ENCODE results near the gene KAT2B. TPM values are rescaled to one million over a fixed set of nuclear protein-coding genes. Genes with fewer than 3 reads are reported as not detected.

The KAT2B gene
- total and polyA plus RNA-seq, 2 of the 8 experiments (the other 6 are each of a cell fraction or from before 2014, with no cell fraction given): 0.24 to 0.91 TPM

DNA sequence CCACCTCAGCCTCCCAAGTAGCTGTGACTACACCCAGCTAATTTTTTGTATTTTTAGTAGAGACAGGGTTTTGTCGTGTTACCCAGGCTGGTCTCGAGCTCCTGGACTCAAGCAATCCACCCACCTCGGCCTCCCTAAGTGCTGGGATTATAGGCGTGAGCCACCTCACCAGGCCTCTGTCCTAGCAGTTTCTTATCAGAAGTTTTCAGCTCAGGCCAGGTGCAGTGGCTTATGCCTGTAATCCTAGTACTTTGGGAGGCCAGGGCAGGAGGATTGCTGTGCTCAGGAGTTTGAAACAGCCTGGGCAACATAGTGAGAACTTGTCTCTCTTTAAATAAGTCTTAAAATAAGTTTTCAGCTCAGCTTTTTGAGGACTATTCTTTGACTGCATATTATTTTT, 97.4 kb downstream of the KAT2B start:
- Histone ChIP-seq H3K4me1 (replicated peaks in 1 of 4; ENCODE audit: control insufficient read depth in 3 of 4, insufficient read depth in 4 of 4, low read length in 3 of 4) (no peaks in the 10 kb centered on the region; a peak in 1 of 7 replicates), H3K14ac (ENCODE audit: insufficient read length) (no peak overlapping the region), H2BK120ac (replicated peaks; ENCODE audit: low read depth, low read length) (no peak overlapping the region), H3K56ac (replicated peaks; ENCODE audit: insufficient read length, low read depth, low read length) (no peak overlapping the region), H2BK5ac (ENCODE audit: low read depth, low read length) (no peak overlapping the region), H3K79me1 (ENCODE audit: low read depth, low read length) (no peaks in the 10 kb centered on the region), H4K5ac (ENCODE audit: insufficient read length, low read depth, low read length) (no peak overlapping the region), H2BK20ac (ENCODE audit: low read length) (no peak overlapping the region), H3K23ac (ENCODE audit: insufficient read length) (no peak overlapping the region), H2BK12ac (ENCODE audit: low read depth, low read length) (no peak overlapping the region), H2AK5ac (ENCODE audit: low read depth, low read length) (no peak overlapping the region), H3K27me3 (replicated peaks in 1 of 4; ENCODE audit: control insufficient read depth in 3 of 4, extremely low read depth in 1 of 4, insufficient read depth in 3 of 4, low read length in 3 of 4) (no peaks in the 10 kb centered on the region), H4K91ac (replicated peaks; ENCODE audit: insufficient read length, low read length) (no peak overlapping the region), H3K23me2 (ENCODE audit: low read depth, low read length) (0 out of 2 replicates have a peak, but pooled peaks cover 2% of the 10 kb centered on the region), H3K36me3 (ENCODE audit: control insufficient read depth in 2 of 4, insufficient read depth in 4 of 4, low read length in 3 of 4) (no peaks in the 10 kb centered on the region), H3K27ac (ENCODE audit: low read depth, low read length) (no peak overlapping the region), H3K4me2 (ENCODE audit: insufficient read depth in 1 of 2, low read depth in 2 of 2, low read length in 2 of 2) (no peak overlapping the region), H3K79me2 (ENCODE audit: control insufficient read depth in 1 of 2, insufficient read depth in 2 of 2, low read length in 2 of 2) (no peaks in the 10 kb centered on the region), H2BK15ac (ENCODE audit: low read length) (no peak overlapping the region), H2AFZ (ENCODE audit: low read length) (no peak overlapping the region), H3K18ac (ENCODE audit: extremely low read depth, low read length) (no peak overlapping the region), H3K9me3 (ENCODE audit: insufficient read depth in 2 of 2, low read depth in 1 of 2, low read length in 1 of 2) (no peaks in the 10 kb centered on the region), H3K4me3 (ENCODE audit: extremely low read depth in 1 of 4, insufficient read depth in 2 of 4, low read depth in 3 of 4, low read length in 4 of 4) (no peak overlapping the region), H4K8ac (ENCODE audit: extremely low read depth, insufficient read depth, low read length) (no peak overlapping the region), H4K20me1 (replicated peaks in 1 of 2; ENCODE audit: control insufficient read depth in 1 of 2, insufficient read depth in 2 of 2, low read length in 2 of 2) (no peaks in the 10 kb centered on the region), H3K4ac (replicated peaks; ENCODE audit: insufficient read length, low read depth, low read length) (no peak overlapping the region), H3K9ac (replicated peaks in 1 of 4; ENCODE audit: extremely low read depth in 1 of 4, low read depth in 3 of 4, low read length in 3 of 4) (no peak overlapping the region)
- TF ChIP-seq, protein P1, sequence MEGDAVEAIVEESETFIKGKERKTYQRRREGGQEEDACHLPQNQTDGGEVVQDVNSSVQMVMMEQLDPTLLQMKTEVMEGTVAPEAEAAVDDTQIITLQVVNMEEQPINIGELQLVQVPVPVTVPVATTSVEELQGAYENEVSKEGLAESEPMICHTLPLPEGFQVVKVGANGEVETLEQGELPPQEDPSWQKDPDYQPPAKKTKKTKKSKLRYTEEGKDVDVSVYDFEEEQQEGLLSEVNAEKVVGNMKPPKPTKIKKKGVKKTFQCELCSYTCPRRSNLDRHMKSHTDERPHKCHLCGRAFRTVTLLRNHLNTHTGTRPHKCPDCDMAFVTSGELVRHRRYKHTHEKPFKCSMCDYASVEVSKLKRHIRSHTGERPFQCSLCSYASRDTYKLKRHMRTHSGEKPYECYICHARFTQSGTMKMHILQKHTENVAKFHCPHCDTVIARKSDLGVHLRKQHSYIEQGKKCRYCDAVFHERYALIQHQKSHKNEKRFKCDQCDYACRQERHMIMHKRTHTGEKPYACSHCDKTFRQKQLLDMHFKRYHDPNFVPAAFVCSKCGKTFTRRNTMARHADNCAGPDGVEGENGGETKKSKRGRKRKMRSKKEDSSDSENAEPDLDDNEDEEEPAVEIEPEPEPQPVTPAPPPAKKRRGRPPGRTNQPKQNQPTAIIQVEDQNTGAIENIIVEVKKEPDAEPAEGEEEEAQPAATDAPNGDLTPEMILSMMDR (IDR thresholded peaks at IDR 0.05; ENCODE audit: control extremely low read depth in 1 of 3, insufficient read depth in 1 of 3, low read depth in 1 of 3, low read length in 3 of 3): no peak
- TF ChIP-seq, protein P2, sequence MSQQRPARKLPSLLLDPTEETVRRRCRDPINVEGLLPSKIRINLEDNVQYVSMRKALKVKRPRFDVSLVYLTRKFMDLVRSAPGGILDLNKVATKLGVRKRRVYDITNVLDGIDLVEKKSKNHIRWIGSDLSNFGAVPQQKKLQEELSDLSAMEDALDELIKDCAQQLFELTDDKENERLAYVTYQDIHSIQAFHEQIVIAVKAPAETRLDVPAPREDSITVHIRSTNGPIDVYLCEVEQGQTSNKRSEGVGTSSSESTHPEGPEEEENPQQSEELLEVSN (IDR thresholded peaks at IDR 0.05): no peak
- no peak for TF ChIP-seq NRF1 (IDR thresholded peaks at IDR 0.05; ENCODE audit: low read depth, low read length)
- TF ChIP-seq YY1 (IDR thresholded peaks at IDR 0.05; ENCODE audit: low read depth, low read length): no peak
- TF ChIP-seq TCF12 (IDR thresholded peaks at IDR 0.05; ENCODE audit: low read depth, low read length): no peak
- TF ChIP-seq POLR2A (IDR thresholded peaks at IDR 0.05; ENCODE audit: control extremely low read depth in 1 of 2, low read depth in 2 of 2, low read length in 2 of 2): no peak
- POLR2A ChIA-PET (ENCODE audit: partially characterized antibody): no interaction called here
- FAIRE-seq (no peak), DNase-seq (ENCODE audit: low read depth in 1 of 2, low spot score in 2 of 2) (no peak)
- CTCF ChIA-PET (ENCODE audit: partially characterized antibody): no interaction called here
- 93% methylated on average over 4 of the region's 4 CpGs; no CpG with 5 or more reads in 1 of the 2 experiments for WGBS, 2 experiments (ENCODE audit: extremely low coverage in 1 of 2, insufficient coverage in 1 of 2, insufficient read length in 1 of 2, insufficient replicate concordance in 2 of 2, low coverage in 1 of 2, low lambda C conversion rate in 2 of 2, missing lambda C conversion rate in 1 of 2)
